HEK293 (cell line): Measurements from ENCODE around the gene MOV10L1.

ENCODE experiments used
- CTCF ChIA-PET: fragments of 350-600 bp; formaldehyde crosslinking; extraction: SDS; loops from one replicate; lab custom pipeline; 2021; ENCODE audit warnings: antibody characterized with exemption; lab: Yijun Ruan, JAX
- POLR2A ChIA-PET: fragments of 300-600 bp; formaldehyde crosslinking; extraction: SDS; loops from one replicate; lab custom pipeline; 2020; ENCODE audit warnings: antibody characterized with exemption, inconsistent platforms; lab: Yijun Ruan, JAX
- H3K27ac ChIP-seq: fragments of 200-500 bp; sonication (Bioruptor generic); 2 replicates; pipeline ENCODE4 v1.5.1; 2014; ENCODE audit warnings: low read depth, low read length, control low read depth, inconsistent platforms; ENCODE audit errors: extremely low read depth
- H3K36me3 ChIP-seq, 2 experiments: fragments of 200-500 bp in 1 of 2; sonication (Bioruptor generic) in 1 of 2; 1 replicate in 1 of 2; 2 replicates in 1 of 2; pipeline ENCODE4 v1.5.1; 2014 to 2017; ENCODE audit warnings: inconsistent platforms in 2 of 2, low read length in 2 of 2; ENCODE audit not compliant: control insufficient read depth in 2 of 2, insufficient read depth in 1 of 2
- H3K4me1 ChIP-seq: fragments of 200-500 bp; sonication (Bioruptor generic); 2 replicates; pipeline ENCODE4 v1.5.1; 2014; ENCODE audit warnings: mild to moderate bottlenecking, low read length, inconsistent platforms; ENCODE audit not compliant: control insufficient read depth, insufficient read depth
- H3K4me3 ChIP-seq: 2 replicates; pipeline ENCODE4 v1.5.1; 2011; ENCODE audit warnings: low read depth, mild to moderate bottlenecking, control low read depth, low read length, moderate library complexity
- H3K9me3 ChIP-seq: fragments of 200-500 bp; sonication (Bioruptor generic); 2 replicates; pipeline ENCODE4 v1.5.1; 2014; ENCODE audit warnings: low read depth, low read length, inconsistent platforms; ENCODE audit not compliant: control insufficient read depth, insufficient read depth
- GFI1B ChIP-seq: fragments of 450-650 bp; formaldehyde crosslinking; IDR thresholded peaks from 2 replicates; pipeline ENCODE4 v1.5.1; 2016; ENCODE audit warnings: missing biosample characterization, missing genetic modification characterization
- HOXA7 ChIP-seq: sonication (generic); formaldehyde crosslinking; IDR thresholded peaks from 2 replicates; pipeline ENCODE4 v1.8.1; 2022; ENCODE audit warnings: missing genetic modification reagents, borderline replicate concordance
- KLF16 ChIP-seq: fragments of 450-650 bp; formaldehyde crosslinking; IDR thresholded peaks from 2 replicates; pipeline ENCODE4 v1.5.1; 2017; ENCODE audit warnings: missing biosample characterization, missing genetic modification characterization
- KLF7 ChIP-seq: fragments of 450-650 bp; formaldehyde crosslinking; IDR thresholded peaks from 2 replicates; pipeline ENCODE4 v1.5.1; 2016; ENCODE audit warnings: missing biosample characterization, missing genetic modification characterization, borderline replicate concordance
- KLF9 ChIP-seq: fragments of 450-650 bp; formaldehyde crosslinking; IDR thresholded peaks from 2 replicates; pipeline ENCODE4 v1.5.1; 2016; ENCODE audit warnings: missing biosample characterization, missing genetic modification characterization, low read depth
- MZF1 ChIP-seq: fragments of 450-650 bp; formaldehyde crosslinking; IDR thresholded peaks from 2 replicates; pipeline ENCODE4 v1.5.1; 2017; ENCODE audit warnings: missing biosample characterization, missing genetic modification characterization, borderline replicate concordance
- REPIN1 ChIP-seq: fragments of 450-650 bp; formaldehyde crosslinking; IDR thresholded peaks from 2 replicates; pipeline ENCODE4 v1.5.1; 2017; ENCODE audit warnings: missing biosample characterization, missing genetic modification characterization, low read depth
- ZBTB8A ChIP-seq: fragments of 450-650 bp; formaldehyde crosslinking; IDR thresholded peaks from 2 replicates; pipeline ENCODE4 v1.5.1; 2016; ENCODE audit warnings: missing biosample characterization, missing genetic modification characterization
- ZNF114 ChIP-seq: fragments of 450-650 bp; formaldehyde crosslinking; IDR thresholded peaks from 2 replicates; pipeline ENCODE4 v1.5.0; 2017; ENCODE audit warnings: missing biosample characterization, missing genetic modification characterization
- ZNF121 ChIP-seq: fragments of 450-650 bp; formaldehyde crosslinking; IDR thresholded peaks from 2 replicates; pipeline ENCODE4 v1.5.1; 2016; ENCODE audit warnings: missing biosample characterization, missing genetic modification characterization
- ZNF174 ChIP-seq: fragments of 450-650 bp; formaldehyde crosslinking; IDR thresholded peaks from 2 replicates; pipeline ENCODE4 v1.5.0; 2017; ENCODE audit warnings: missing biosample characterization, mild to moderate bottlenecking, missing genetic modification characterization
- ZNF48 ChIP-seq: fragments of 450-650 bp; formaldehyde crosslinking; IDR thresholded peaks from 2 replicates; pipeline ENCODE4 v1.5.1; 2016; ENCODE audit warnings: missing biosample characterization, missing genetic modification characterization
- ZNF555 ChIP-seq: fragments of 450-650 bp; formaldehyde crosslinking; conservative IDR thresholded peaks from 2 replicates; pipeline ENCODE4 v1.5.1; 2017; ENCODE audit warnings: missing biosample characterization, mild to moderate bottlenecking, missing genetic modification characterization, inconsistent platforms
- ZNF558 ChIP-seq: fragments of 450-650 bp; formaldehyde crosslinking; IDR thresholded peaks from 2 replicates; pipeline ENCODE4 v1.5.1; 2016; ENCODE audit warnings: missing biosample characterization, missing genetic modification characterization
- ZNF623 ChIP-seq: fragments of 450-650 bp; formaldehyde crosslinking; IDR thresholded peaks from 2 replicates; pipeline ENCODE4 v1.5.1; 2016; ENCODE audit warnings: missing biosample characterization, missing genetic modification characterization
- ZNF629 ChIP-seq: fragments of 450-650 bp; formaldehyde crosslinking; IDR thresholded peaks from 2 replicates; pipeline ENCODE4 v1.5.1; 2017; ENCODE audit warnings: missing biosample characterization, missing genetic modification characterization
- ZNF707 ChIP-seq: fragments of 450-650 bp; formaldehyde crosslinking; IDR thresholded peaks from 2 replicates; pipeline ENCODE4 v1.5.1; 2016; ENCODE audit warnings: missing biosample characterization, missing genetic modification characterization
- ZNF768 ChIP-seq: fragments of 450-650 bp; formaldehyde crosslinking; IDR thresholded peaks from 2 replicates; pipeline ENCODE4 v1.5.1; 2018; ENCODE audit warnings: missing biosample characterization, mild to moderate bottlenecking, missing genetic modification characterization
- ZNF837 ChIP-seq: fragments of 450-650 bp; formaldehyde crosslinking; IDR thresholded peaks from 2 replicates; pipeline ENCODE4 v1.5.1; 2016; ENCODE audit warnings: missing biosample characterization, missing genetic modification characterization
- ZXDB ChIP-seq: fragments of 450-650 bp; formaldehyde crosslinking; IDR thresholded peaks from 2 replicates; pipeline ENCODE4 v1.5.1; 2016; ENCODE audit warnings: missing biosample characterization, missing genetic modification characterization
- TF ChIP-seq, protein P1 (sequence below): fragments of 450-650 bp; formaldehyde crosslinking; IDR thresholded peaks from 2 replicates; pipeline ENCODE4 v1.5.1; 2016; ENCODE audit warnings: missing biosample characterization, missing genetic modification characterization, low read depth
- TF ChIP-seq, protein P2 (sequence below): fragments of 450-650 bp; formaldehyde crosslinking; IDR thresholded peaks from 2 replicates; pipeline ENCODE4 v1.5.1; 2016; ENCODE audit warnings: missing biosample characterization, missing genetic modification characterization, borderline replicate concordance
- TF ChIP-seq, protein P3 (sequence below): fragments of 450-650 bp; formaldehyde crosslinking; IDR thresholded peaks from 2 replicates; pipeline ENCODE4 v1.5.1; 2017; ENCODE audit warnings: missing biosample characterization, missing genetic modification characterization
- TF ChIP-seq, protein P4 (sequence below): fragments of 450-650 bp; formaldehyde crosslinking; IDR thresholded peaks from 2 replicates; pipeline ENCODE4 v1.5.1; 2017; ENCODE audit warnings: missing biosample characterization, mild to moderate bottlenecking, missing genetic modification characterization, moderate library complexity

Gene MOV10L1

DNA sequence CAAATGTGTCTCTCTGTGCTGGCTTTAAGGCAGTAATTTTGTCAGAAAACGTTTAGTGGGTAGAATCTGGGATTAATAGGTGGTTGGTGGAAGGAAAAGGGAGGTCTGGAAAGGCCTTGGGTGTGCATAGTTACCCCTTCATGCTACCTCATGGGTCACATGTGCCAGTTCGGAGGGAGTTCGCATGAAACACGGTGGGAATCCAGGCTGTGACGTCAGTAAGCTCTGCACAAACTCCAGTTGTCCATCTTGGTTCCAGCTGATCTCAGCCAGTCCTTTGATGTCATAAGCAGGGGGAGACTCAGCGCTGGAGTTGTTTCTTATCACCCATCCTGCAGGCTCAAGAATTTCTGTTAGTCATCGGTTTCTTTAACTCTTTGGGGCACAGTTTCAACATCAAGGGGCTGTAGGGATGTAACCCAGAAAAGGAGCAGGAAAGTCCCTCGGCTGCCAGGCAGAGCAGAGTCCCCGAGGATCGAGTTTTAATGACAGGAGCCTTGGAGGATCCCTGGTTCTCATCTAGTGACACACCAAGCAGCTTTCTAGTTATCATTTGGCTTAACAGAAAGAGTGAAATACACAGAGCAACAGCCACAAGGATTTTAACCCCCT, 28.9 kb downstream of the MOV10L1 start (continued):
- no peak for TF ChIP-seq ZBTB8A (tag by site-specific recombination)
- no peak for TF ChIP-seq ZNF837 (tag by site-specific recombination)
- no peak for TF ChIP-seq ZNF558
- no peak for TF ChIP-seq KLF9 (tag by site-specific recombination)
- peak; percentile 88 for TF ChIP-seq ZNF629
- TF ChIP-seq, protein P1, sequence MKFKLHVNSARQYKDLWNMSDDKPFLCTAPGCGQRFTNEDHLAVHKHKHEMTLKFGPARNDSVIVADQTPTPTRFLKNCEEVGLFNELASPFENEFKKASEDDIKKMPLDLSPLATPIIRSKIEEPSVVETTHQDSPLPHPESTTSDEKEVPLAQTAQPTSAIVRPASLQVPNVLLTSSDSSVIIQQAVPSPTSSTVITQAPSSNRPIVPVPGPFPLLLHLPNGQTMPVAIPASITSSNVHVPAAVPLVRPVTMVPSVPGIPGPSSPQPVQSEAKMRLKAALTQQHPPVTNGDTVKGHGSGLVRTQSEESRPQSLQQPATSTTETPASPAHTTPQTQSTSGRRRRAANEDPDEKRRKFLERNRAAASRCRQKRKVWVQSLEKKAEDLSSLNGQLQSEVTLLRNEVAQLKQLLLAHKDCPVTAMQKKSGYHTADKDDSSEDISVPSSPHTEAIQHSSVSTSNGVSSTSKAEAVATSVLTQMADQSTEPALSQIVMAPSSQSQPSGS (tag by site-specific recombination): peak; percentile 48; the same call in 1 of the 2 replicates
- TF ChIP-seq ZNF174 (tag by site-specific recombination): no peak
- TF ChIP-seq ZNF121 (tag by site-specific recombination): no peak
- no peak for TF ChIP-seq ZNF623
- no peak for TF ChIP-seq ZNF114

DNA sequence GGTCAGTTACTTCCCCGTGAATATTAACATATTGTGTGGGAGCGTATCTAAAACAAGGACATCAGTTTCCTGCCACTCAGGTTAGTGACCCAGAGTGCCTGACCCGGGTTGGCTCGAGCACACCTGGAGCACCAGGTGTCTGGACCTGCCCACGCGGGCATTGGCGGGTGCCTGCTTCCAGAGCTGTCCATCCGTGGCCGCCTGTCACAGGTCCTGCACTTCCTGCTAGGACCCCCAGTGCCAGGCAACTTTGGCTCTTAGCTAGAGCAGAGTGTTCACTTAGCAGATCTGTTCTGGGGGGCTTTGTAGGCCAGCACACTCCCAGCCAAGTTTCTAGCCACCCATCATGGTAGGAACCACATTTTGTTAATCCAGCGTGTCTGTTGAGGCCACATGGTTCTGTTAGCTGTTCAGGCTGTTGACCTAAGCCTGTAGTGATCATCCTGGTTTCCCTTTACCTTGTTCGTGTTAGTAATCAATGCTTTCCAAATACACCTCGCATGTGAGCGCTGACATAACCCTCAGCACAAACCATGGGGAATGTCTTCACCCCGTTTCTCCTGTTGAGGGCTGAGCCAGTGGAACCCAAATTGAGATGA, 29.5 kb downstream of the MOV10L1 start:
- H3K27ac ChIP-seq: no peak overlapping the region

DNA sequence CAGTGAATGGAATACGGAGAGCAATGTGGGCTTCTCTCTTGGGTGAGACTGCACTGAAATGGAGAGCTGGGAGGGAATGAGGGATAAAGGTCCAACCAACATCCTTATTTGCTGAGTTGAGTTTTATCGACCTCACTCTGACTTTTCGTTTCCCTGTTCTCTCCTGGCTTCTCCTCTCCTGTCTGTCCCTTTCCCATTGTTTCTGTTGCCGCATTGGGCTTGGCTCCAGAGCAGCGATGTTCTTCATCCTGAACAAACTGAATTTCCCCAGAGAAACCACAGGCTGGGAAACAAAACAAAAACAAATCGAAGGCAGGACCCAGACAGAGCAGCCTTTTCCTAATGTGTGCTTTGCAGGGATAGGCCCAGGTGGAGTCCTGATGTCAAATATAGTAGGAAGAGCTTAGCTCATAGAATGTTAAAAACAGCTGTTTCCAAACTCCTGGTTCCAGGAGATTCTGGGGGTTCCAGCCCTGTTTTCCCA, 30.0 kb downstream of the MOV10L1 start:
- ChIA-PET POLR2A (no interaction called here), CTCF (interaction anchor here (0.5 to 0.8 kb wide), 2 partner anchors 29 to 190 kb away, joined by 4 read pairs; no protein-coding TSS in a partner anchor)
- TF ChIP-seq ZNF768 (tag by site-specific recombination): no peak
- TF ChIP-seq, protein P2, sequence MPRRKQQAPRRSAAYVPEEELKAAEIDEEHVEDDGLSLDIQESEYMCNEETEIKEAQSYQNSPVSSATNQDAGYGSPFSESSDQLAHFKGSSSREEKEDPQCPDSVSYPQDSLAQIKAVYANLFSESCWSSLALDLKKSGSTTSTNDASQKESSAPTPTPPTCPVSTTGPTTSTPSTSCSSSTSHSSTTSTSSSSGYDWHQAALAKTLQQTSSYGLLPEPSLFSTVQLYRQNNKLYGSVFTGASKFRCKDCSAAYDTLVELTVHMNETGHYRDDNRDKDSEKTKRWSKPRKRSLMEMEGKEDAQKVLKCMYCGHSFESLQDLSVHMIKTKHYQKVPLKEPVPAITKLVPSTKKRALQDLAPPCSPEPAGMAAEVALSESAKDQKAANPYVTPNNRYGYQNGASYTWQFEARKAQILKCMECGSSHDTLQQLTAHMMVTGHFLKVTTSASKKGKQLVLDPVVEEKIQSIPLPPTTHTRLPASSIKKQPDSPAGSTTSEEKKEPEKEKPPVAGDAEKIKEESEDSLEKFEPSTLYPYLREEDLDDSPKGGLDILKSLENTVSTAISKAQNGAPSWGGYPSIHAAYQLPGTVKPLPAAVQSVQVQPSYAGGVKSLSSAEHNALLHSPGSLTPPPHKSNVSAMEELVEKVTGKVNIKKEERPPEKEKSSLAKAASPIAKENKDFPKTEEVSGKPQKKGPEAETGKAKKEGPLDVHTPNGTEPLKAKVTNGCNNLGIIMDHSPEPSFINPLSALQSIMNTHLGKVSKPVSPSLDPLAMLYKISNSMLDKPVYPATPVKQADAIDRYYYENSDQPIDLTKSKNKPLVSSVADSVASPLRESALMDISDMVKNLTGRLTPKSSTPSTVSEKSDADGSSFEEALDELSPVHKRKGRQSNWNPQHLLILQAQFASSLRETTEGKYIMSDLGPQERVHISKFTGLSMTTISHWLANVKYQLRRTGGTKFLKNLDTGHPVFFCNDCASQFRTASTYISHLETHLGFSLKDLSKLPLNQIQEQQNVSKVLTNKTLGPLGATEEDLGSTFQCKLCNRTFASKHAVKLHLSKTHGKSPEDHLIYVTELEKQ (tag by site-specific recombination): no peak
- no peak for TF ChIP-seq KLF7 (tag by site-specific recombination)
- no peak for TF ChIP-seq KLF16 (tag by site-specific recombination)
- TF ChIP-seq, protein P3, sequence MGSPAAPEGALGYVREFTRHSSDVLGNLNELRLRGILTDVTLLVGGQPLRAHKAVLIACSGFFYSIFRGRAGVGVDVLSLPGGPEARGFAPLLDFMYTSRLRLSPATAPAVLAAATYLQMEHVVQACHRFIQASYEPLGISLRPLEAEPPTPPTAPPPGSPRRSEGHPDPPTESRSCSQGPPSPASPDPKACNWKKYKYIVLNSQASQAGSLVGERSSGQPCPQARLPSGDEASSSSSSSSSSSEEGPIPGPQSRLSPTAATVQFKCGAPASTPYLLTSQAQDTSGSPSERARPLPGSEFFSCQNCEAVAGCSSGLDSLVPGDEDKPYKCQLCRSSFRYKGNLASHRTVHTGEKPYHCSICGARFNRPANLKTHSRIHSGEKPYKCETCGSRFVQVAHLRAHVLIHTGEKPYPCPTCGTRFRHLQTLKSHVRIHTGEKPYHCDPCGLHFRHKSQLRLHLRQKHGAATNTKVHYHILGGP: no peak
- TF ChIP-seq, protein P4, sequence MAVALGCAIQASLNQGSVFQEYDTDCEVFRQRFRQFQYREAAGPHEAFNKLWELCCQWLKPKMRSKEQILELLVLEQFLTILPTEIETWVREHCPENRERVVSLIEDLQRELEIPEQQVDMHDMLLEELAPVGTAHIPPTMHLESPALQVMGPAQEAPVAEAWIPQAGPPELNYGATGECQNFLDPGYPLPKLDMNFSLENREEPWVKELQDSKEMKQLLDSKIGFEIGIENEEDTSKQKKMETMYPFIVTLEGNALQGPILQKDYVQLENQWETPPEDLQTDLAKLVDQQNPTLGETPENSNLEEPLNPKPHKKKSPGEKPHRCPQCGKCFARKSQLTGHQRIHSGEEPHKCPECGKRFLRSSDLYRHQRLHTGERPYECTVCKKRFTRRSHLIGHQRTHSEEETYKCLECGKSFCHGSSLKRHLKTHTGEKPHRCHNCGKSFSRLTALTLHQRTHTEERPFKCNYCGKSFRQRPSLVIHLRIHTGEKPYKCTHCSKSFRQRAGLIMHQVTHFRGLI (tag by site-specific recombination): no peak
- no peak for TF ChIP-seq MZF1 (tag by site-specific recombination)
- TF ChIP-seq REPIN1 (tag by site-specific recombination): no peak
- TF ChIP-seq GFI1B (tag by site-specific recombination): no peak
- TF ChIP-seq ZNF707 (tag by site-specific recombination): no peak
- Histone ChIP-seq H3K4me3 (no peak overlapping the region), H3K4me1 (no peaks in the 10 kb centered on the region), H3K27ac (no peak overlapping the region), H3K9me3 (no peaks in the 10 kb centered on the region), H3K36me3 (no peaks in the 10 kb centered on the region)

More for the DNA sequence above, 29.5 kb downstream of the MOV10L1 start:
- Histone ChIP-seq H3K9me3 (no peaks in the 10 kb centered on the region), H3K4me1 (no peaks in the 10 kb centered on the region), H3K4me3 (no peak overlapping the region), H3K36me3 (no peaks in the 10 kb centered on the region)
- ChIA-PET POLR2A (no interaction called here), CTCF (interaction anchor here (0.8 kb wide), 1 partner anchor 30 kb away, joined by 4 read pairs; no protein-coding TSS in a partner anchor)
- TF ChIP-seq ZNF48 (tag by site-specific recombination) (no peak), HOXA7 (no peak), ZNF555 (tag by site-specific recombination) (no peak), ZXDB (tag by site-specific recombination) (no peak)
- TF ChIP-seq, all 188 proteins: peak for 0
